ENCODE measurements around the gene BLACAT1.
"Not testable (repeated sequence)": the region's sequence is repeated elsewhere in the genome, so short reads cannot be mapped to it uniquely, and the experiment has no call there.

BLACAT1 gene

GRCh38 chr1:205421798-205422197 lies 34.0 kb downstream of the BLACAT1 start, which contains the start of gene LEMD1:
Gene LEMD1, minus strand, starts transcription at chr1:205422056. Its CDS starts 1,520 bp downstream, at chr1:205420536.
- in situ Hi-C loops (cut with MboI; ENCODE audit: low sequenced_read_pairs) = no loop called here

GRCh38 chr1:205420938-205421337 lies 34.9 kb downstream of the BLACAT1 start:
- in situ Hi-C loops (cut with MboI; ENCODE audit: low sequenced_read_pairs) = no loop called here

- in situ Hi-C loops (cut with MboI; ENCODE audit: low sequenced_read_pairs) = no loop called here
Measured at GRCh38 chr1:205417870-205418635, 37.8 kb downstream of the BLACAT1 start.

GRCh38 chr1:205416322-205416721 lies 39.5 kb downstream of the BLACAT1 start:
- in situ Hi-C loops (cut with MboI; ENCODE audit: low sequenced_read_pairs) = no loop called here

- in situ Hi-C loops (cut with MboI; ENCODE audit: low sequenced_read_pairs) = no loop called here
Measured at GRCh38 chr1:205410581-205411298, 45.1 kb downstream of the BLACAT1 start.

GRCh38 chr1:205407970-205408369 lies 47.9 kb downstream of the BLACAT1 start:
- in situ Hi-C loops (cut with MboI; ENCODE audit: low sequenced_read_pairs) = no loop called here

GRCh38 chr1:205406252-205406651 lies 49.6 kb downstream of the BLACAT1 start:
- in situ Hi-C loops (cut with MboI; ENCODE audit: low sequenced_read_pairs) = not testable (repeated sequence)

Data from HL-60/S4 treated with retinoic acid at 250 ng/mL for 4 days and 3 days (cell line).